K562 (cell line): ENCODE data around the gene ZNF219. TPM values are rescaled to one million over a fixed set of nuclear protein-coding genes. Genes with fewer than 3 reads are reported as not detected.

Source experiments
- ATAC-seq: fragments of 200-7000 bp; cut with Tn5 transposase; 3 replicates; pipeline ENCODE4 v1.9.1; 2020; ENCODE audit warnings: moderate library complexity
- BruUV-seq: library from RNA; stranded (reverse); fragments of 400-500 nt; replicated peaks from 2 replicates; lab custom pipeline; 2021; lab: Mats Ljungman, UMichigan
- CTCF ChIA-PET: fragments of 300-600 bp; formaldehyde crosslinking; extraction: SDS; loops from one replicate; lab custom pipeline; 2021; ENCODE audit warnings: low intra/inter-chr PET ratio; lab: Yijun Ruan, JAX
- POLR2A ChIA-PET: fragments of 300-600, 350-650 bp; sonication (Branson Sonifier 250); formaldehyde crosslinking; extraction: SDS; loops from one replicate; lab custom pipeline; 2021; ENCODE audit warnings: antibody characterized with exemption, inconsistent platforms; lab: Yijun Ruan, JAX
- DNase-seq, 4 experiments: peaks; one replicate each; pipeline versions ENCODE4 v3.0.0 to v3.0.0-alpha.2; 2011 to 2018; ENCODE audit warnings: low spot score in 3 of 4, mixed read lengths in 3 of 4; ENCODE audit errors: extremely low read depth in 1 of 4
- FAIRE-seq: peaks from 2 replicates; lab custom pipeline; 2011; peaks lifted over from hg19 to GRCh38; lab: Jason Lieb, UNC
- H2AFZ ChIP-seq: 2 replicates; pipeline ENCODE4 v1.6.0; 2011; ENCODE audit warnings: low read depth, low read length, control low read depth, inconsistent platforms
- H3K27ac ChIP-seq: fragments of 200-600 bp; 3 replicates; pipeline ENCODE4 v1.8.0; 2011; ENCODE audit warnings: low read depth, mild to moderate bottlenecking, control low read depth, inconsistent platforms, low read length, moderate library complexity, mixed read lengths; ENCODE audit errors: extremely low read depth
- H3K27me3 ChIP-seq, 2 experiments: fragments of 300-600 bp in 1 of 2; 2 replicates in 1 of 2; 3 replicates in 1 of 2; pipeline versions ENCODE4 v1.6.0 to v1.8.0; 2011; ENCODE audit warnings: inconsistent platforms in 2 of 2, low read length in 2 of 2, mild to moderate bottlenecking in 1 of 2, mixed read lengths in 1 of 2, moderate library complexity in 1 of 2; ENCODE audit not compliant: control insufficient read depth in 2 of 2, insufficient read depth in 2 of 2
- H3K36me3 ChIP-seq: fragments of 300-600 bp; 3 replicates; pipeline ENCODE4 v1.8.0; 2011; ENCODE audit warnings: mild to moderate bottlenecking, low read length, inconsistent platforms; ENCODE audit not compliant: control insufficient read depth, insufficient read depth
- H3K4me1 ChIP-seq, 2 experiments: fragments of 200-600 bp in 1 of 2; replicated peaks in 1 of 2; 2 replicates in 1 of 2; 3 replicates in 1 of 2; pipeline versions ENCODE4 v1.5.1 to v1.8.0; 2011; ENCODE audit warnings: inconsistent platforms in 2 of 2, low read length in 2 of 2, mild to moderate bottlenecking in 1 of 2, mixed read lengths in 1 of 2, moderate library complexity in 1 of 2; ENCODE audit not compliant: control insufficient read depth in 2 of 2, insufficient read depth in 2 of 2
- H3K4me2 ChIP-seq: 2 replicates; pipeline ENCODE4 v1.6.1; 2011; ENCODE audit warnings: low read length, control low read depth, inconsistent platforms, mixed read lengths; ENCODE audit not compliant: insufficient read depth
- H3K4me3 ChIP-seq: fragments of 200-600 bp; sonication (generic), shearing (Covaris generic); 2 replicates; pipeline ENCODE4 v1.5.1; 2016; ENCODE audit warnings: control low read depth, inconsistent platforms
- H3K79me2 ChIP-seq: fragments of 200-600 bp; 3 replicates; pipeline ENCODE4 v1.8.0; 2011; ENCODE audit warnings: low read length, inconsistent platforms; ENCODE audit not compliant: control insufficient read depth, insufficient read depth
- H3K9ac ChIP-seq, 2 experiments: 2 replicates each; pipeline versions ENCODE4 v1.6.0 to v1.6.1; 2011; ENCODE audit warnings: low read depth in 2 of 2, low read length in 2 of 2, control low read depth in 1 of 2, inconsistent platforms in 1 of 2, mild to moderate bottlenecking in 1 of 2, mixed read lengths in 1 of 2; ENCODE audit not compliant: insufficient read depth in 1 of 2
- H3K9me1 ChIP-seq: one replicate; pipeline ENCODE4 v1.6.0; 2011; ENCODE audit warnings: inconsistent platforms, mild to moderate bottlenecking, low read length, moderate library complexity; ENCODE audit not compliant: control insufficient read depth, insufficient read depth
- H3K9me3 ChIP-seq: replicated peaks from 2 replicates; pipeline ENCODE4 v1.5.1; 2011; ENCODE audit warnings: low read depth, low read length, inconsistent platforms; ENCODE audit not compliant: control insufficient read depth, insufficient read depth
- H4K20me1 ChIP-seq: replicated peaks from 2 replicates; pipeline ENCODE4 v1.6.1; 2011; ENCODE audit warnings: low read length, inconsistent platforms, mixed read lengths; ENCODE audit not compliant: control insufficient read depth, insufficient read depth
- CHD2 ChIP-seq: IDR thresholded peaks from 2 replicates; pipeline ENCODE4 v1.6.1; 2011; ENCODE audit warnings: low read depth, low read length
- ERF ChIP-seq: fragments of 450-650 bp; formaldehyde crosslinking; IDR thresholded peaks from 2 replicates; pipeline ENCODE4 v1.4.0; 2020; ENCODE audit warnings: mild to moderate bottlenecking, mixed read lengths
- FOXP4 ChIP-seq: sonication (generic); formaldehyde crosslinking; IDR thresholded peaks from 2 replicates; pipeline ENCODE4 v1.8.0; 2022; ENCODE audit warnings: mild to moderate bottlenecking, missing genetic modification reagents, borderline replicate concordance
- HNRNPK ChIP-seq: fragments of 200-400 bp; formaldehyde crosslinking; IDR thresholded peaks from one replicate; pipeline ENCODE4 v1.6.1; 2018; ENCODE audit warnings: mild to moderate bottlenecking, low read depth, low read length; ENCODE audit not compliant: poor library complexity, severe bottlenecking
- OTX1 ChIP-seq: fragments of 450-650 bp; formaldehyde crosslinking; IDR thresholded peaks from 2 replicates; pipeline ENCODE4 v1.4.0; 2022; ENCODE audit warnings: mild to moderate bottlenecking
- WGBS: fragments of 100-300 bp; shearing (Covaris generic); methylation state at CpG from one replicate; pipeline ENCODE4 v1.1.6; 2016; ENCODE audit warnings: low coverage, mixed read lengths; ENCODE audit not compliant: insufficient coverage; ENCODE audit errors: missing lambda C conversion rate; 5-methylcytosine and 5-hydroxymethylcytosine counted together
- in situ Hi-C: fragments of 300-500 bp; cut with MboI; formaldehyde crosslinking; loops from 4 replicates; pipeline ENCODE4 v1.15.0; 2018; ENCODE audit warnings: inconsistent platforms, mixed read lengths
- intact Hi-C: fragments of 100-400 bp; cut with micrococcal nuclease; formaldehyde crosslinking; loops from 2 replicates; pipeline ENCODE4 v1.14.2; 2022
- polyA plus RNA-seq, 8 experiments: library from polyadenylated mRNA; depleted of rRNA in 4 of 8; stranded (reverse) in 5 of 8; unstranded in 3 of 8; fragments of >200 nt; fragmentation: Nextera tagmentation in 2 of 8; fragmentation: Illumina TruSeq in 1 of 8; extraction: Ambion mirVana in 2 of 8; extraction: Trizol in 1 of 8; gene quantifications; 2 replicates each; pipeline versions ENCODE4 v1.2.1 to v1.2.3, GENCODE V29; 2011 to 2014; ENCODE audit warnings: inconsistent platforms in 1 of 8, missing spikeins in 1 of 8
- total RNA-seq, 7 experiments: library from RNA; depleted of rRNA in 6 of 7; stranded (reverse); fragments of >200 nt in 6 of 7; fragmentation: Illumina TruSeq in 2 of 7; extraction: Trizol in 2 of 7; gene quantifications; 2 replicates each; pipeline versions ENCODE4 v1.2.1 to v1.2.3, GENCODE V29; 2011 to 2021; ENCODE audit warnings: low replicate concordance in 1 of 7

ZNF219 gene
- total and polyA plus RNA-seq, 9 of the 15 experiments (the other 6 are each of a cell fraction or from before 2014, with no cell fraction given), result 0.29 to 10.6 (median 2.8) TPM

- DNase-seq, result no peak
- peaks cover 5% of the 10 kb centered on the region; the same call in 1 of the 3 replicates for H3K36me3 ChIP-seq
- no peak overlapping the region for H3K4me3 ChIP-seq
- peaks cover 0 to 32% of the 10 kb centered on the region in 2 experiments; a peak in 2 of 5 replicates for H3K4me1 ChIP-seq
- no peak for ATAC-seq
- CTCF ChIA-PET, result interaction anchor here (0.7 kb wide), 1 partner anchor 480 kb away, joined by 3 read pairs; no protein-coding TSS in a partner anchor
- intact Hi-C loops, result no loop called here
- FAIRE-seq, result no peak
- no peaks in the 10 kb centered on the region for H3K9me1 ChIP-seq
- TF ChIP-seq HNRNPK (no peak), OTX1 (CRISPR knock-in tag) (no peak), ERF (CRISPR knock-in tag) (no peak)
- TF ChIP-seq, all 486 proteins: peak for 0
- no peaks in the 10 kb centered on the region for H4K20me1 ChIP-seq
- POLR2A ChIA-PET, result interaction anchor here (0.6 to 1.5 kb wide), 2 partner anchors 13 to 147 kb away, joined by 4 read pairs; no protein-coding TSS in a partner anchor
- no peak overlapping the region for H3K4me2 ChIP-seq
- BruUV-seq, result no TSS peak
- in situ Hi-C loops, result no loop called here
- H2AFZ ChIP-seq, result no peak overlapping the region
- H3K79me2 ChIP-seq, result no peaks in the 10 kb centered on the region
- no peak overlapping the region for H3K27ac ChIP-seq
- H3K9ac ChIP-seq, result no peak overlapping the region
- 50% methylated on average over 2 of the region's 4 CpGs for WGBS
- H3K9me3 ChIP-seq, result no peaks in the 10 kb centered on the region
- H3K27me3 ChIP-seq, result no peaks in the 10 kb centered on the region
These were observed 9.8 kb downstream of the ZNF219 start for GRCh38 chr14:21088687-21089086.

- no peaks in the 10 kb centered on the region for H3K27me3 ChIP-seq
- no peak overlapping the region for H3K27ac ChIP-seq
- no peak overlapping the region for H3K4me3 ChIP-seq
- no TSS peak for BruUV-seq
- H3K9ac ChIP-seq, result no peak overlapping the region
- H3K4me2 ChIP-seq, result no peak overlapping the region
- intact Hi-C loops, result no loop called here
- no peaks in the 10 kb centered on the region for H3K9me3 ChIP-seq
- peaks cover 0 to 22% of the 10 kb centered on the region in 2 experiments; a peak in 1 of 5 replicates for H3K4me1 ChIP-seq
- 46% methylated on average over 11 of the region's 19 CpGs for WGBS
- H3K36me3 ChIP-seq, result peaks cover 5% of the 10 kb centered on the region; the same call in 1 of the 3 replicates
- DNase-seq, result no peak
- H4K20me1 ChIP-seq, result no peaks in the 10 kb centered on the region
- CTCF ChIA-PET, result interaction anchor here (0.7 kb wide), 1 partner anchor 18 kb away, joined by 3 read pairs; no protein-coding TSS in a partner anchor
- H3K79me2 ChIP-seq, result no peaks in the 10 kb centered on the region
- H3K9me1 ChIP-seq, result no peaks in the 10 kb centered on the region
- in situ Hi-C loops, result no loop called here
- FAIRE-seq, result no peak
- ATAC-seq, result no peak
- H2AFZ ChIP-seq, result no peak overlapping the region
- POLR2A ChIA-PET, result interaction anchor here (0.7 to 1.5 kb wide), 3 partner anchors 13 to 19 kb away, joined by 3 to 4 read pairs (median 4); no protein-coding TSS in a partner anchor
- TF ChIP-seq FOXP4 (CRISPR knock-in tag) (no peak), CHD2 (no peak)
These were observed 11.0 kb downstream of the ZNF219 start for GRCh38 chr14:21087294-21088091.
